ENCODE data around the gene ADAM12. TPM values are rescaled to one million over a fixed set of nuclear protein-coding genes. Genes with fewer than 3 reads are reported as not detected.

The ADAM12 gene
- total RNA-seq, 1 donor from 2014 or later: not detected

DNA sequence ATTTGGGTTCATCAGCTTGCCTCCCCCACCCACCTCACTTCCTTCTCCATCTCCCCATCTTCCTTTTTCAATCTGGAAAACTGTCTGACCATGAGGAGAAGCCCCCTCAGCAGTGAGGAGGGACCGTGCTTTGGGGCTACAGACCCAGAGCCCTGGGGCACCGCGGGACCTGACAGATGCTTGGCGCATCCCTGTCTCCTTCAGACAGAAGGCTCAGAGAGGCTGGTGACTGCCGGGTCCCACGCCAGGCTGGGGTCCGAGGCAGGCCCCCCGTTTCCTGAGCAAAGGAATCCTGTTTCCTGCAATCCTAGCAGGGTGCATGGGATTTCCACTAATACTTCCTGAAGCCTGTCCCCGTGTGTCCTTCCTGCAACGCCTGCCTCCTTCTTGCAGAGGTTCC lies 344.9 kb downstream of the ADAM12 start:
- no peaks in the 10 kb centered on the region for H3K9me3 ChIP-seq
- no peak overlapping the region for H3K27ac ChIP-seq
- DNase-seq (ENCODE audit: low spot score in 2 of 2): no peak
- H3K4me1 ChIP-seq: peaks cover 0 to 5% of the 10 kb centered on the region in 2 donors
- intact Hi-C loops (cut with DNase I): no loop called here
- H3K36me3 ChIP-seq: no peaks in the 10 kb centered on the region
- H3K27me3 ChIP-seq: no peaks in the 10 kb centered on the region
- TF ChIP-seq, protein P1, sequence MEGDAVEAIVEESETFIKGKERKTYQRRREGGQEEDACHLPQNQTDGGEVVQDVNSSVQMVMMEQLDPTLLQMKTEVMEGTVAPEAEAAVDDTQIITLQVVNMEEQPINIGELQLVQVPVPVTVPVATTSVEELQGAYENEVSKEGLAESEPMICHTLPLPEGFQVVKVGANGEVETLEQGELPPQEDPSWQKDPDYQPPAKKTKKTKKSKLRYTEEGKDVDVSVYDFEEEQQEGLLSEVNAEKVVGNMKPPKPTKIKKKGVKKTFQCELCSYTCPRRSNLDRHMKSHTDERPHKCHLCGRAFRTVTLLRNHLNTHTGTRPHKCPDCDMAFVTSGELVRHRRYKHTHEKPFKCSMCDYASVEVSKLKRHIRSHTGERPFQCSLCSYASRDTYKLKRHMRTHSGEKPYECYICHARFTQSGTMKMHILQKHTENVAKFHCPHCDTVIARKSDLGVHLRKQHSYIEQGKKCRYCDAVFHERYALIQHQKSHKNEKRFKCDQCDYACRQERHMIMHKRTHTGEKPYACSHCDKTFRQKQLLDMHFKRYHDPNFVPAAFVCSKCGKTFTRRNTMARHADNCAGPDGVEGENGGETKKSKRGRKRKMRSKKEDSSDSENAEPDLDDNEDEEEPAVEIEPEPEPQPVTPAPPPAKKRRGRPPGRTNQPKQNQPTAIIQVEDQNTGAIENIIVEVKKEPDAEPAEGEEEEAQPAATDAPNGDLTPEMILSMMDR (IDR thresholded peaks at IDR 0.05): no peak
- H3K4me3 ChIP-seq: no peak overlapping the region

DNA sequence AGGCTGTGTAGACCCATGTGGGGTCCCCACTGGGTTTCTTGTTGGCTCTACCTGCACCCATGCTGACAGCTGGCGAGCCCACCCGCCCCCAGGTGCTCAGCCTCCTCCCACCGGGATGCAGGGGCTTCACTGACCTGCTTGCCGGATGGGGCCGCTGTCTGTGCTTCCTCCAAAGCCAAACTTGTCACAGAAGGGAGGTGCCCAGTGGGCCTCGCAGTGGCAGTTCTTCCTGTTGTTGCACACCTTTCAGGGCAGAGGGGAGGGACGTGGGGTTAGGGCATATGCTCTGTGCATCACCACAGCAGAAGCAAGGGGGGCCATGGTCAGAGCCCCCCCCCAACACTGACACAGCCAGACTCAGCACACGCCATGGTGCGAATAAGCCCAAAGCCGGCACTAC lies 345.4 kb downstream of the ADAM12 start:
- intact Hi-C loops (cut with DNase I): no loop called here
- Histone ChIP-seq H3K27ac (peak overlapping the region in 1 of 2 donors; percentile 76), H3K27me3 (no peaks in the 10 kb centered on the region), H3K36me3 (no peaks in the 10 kb centered on the region), H3K9me3 (no peaks in the 10 kb centered on the region), H3K4me3 (no peak overlapping the region), H3K4me1 (peaks cover 0 to 5% of the 10 kb centered on the region in 2 donors)
- no peak for DNase-seq (ENCODE audit: low spot score in 2 of 2)
- TF ChIP-seq, protein P1 (IDR thresholded peaks at IDR 0.05): no peak

DNA sequence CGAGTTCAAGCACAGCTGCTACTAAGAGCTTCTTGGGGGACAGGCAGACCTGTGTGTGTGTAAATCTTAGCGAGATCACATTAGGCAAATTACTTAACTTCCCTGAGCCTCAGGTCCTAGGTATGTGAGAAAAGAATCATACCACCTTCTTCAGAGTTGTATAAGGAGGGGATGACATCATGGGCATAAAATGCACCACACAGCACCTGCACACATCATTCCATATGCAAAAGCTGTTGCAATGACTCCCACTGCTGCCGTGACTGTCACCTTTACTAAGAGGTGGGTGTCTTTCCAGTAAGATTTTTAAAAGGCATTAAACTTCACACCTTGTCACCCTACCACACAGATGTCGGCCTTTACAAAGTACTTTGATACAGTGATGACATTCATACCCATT lies 345.9 kb downstream of the ADAM12 start:
- Histone ChIP-seq H3K4me3 (peak overlapping the region in 1 of 2 donors; percentile 2), H3K9me3 (no peaks in the 10 kb centered on the region), H3K36me3 (no peaks in the 10 kb centered on the region), H3K27ac (peak overlapping the region; percentile 58 to 76), H3K27me3 (no peaks in the 10 kb centered on the region), H3K4me1 (peaks cover 0 to 5% of the 10 kb centered on the region in 2 donors)
- TF ChIP-seq, protein P1 (IDR thresholded peaks at IDR 0.05): no peak
- no peak for DNase-seq (ENCODE audit: low spot score in 2 of 2)
- intact Hi-C loops (cut with DNase I): no loop called here

DNA sequence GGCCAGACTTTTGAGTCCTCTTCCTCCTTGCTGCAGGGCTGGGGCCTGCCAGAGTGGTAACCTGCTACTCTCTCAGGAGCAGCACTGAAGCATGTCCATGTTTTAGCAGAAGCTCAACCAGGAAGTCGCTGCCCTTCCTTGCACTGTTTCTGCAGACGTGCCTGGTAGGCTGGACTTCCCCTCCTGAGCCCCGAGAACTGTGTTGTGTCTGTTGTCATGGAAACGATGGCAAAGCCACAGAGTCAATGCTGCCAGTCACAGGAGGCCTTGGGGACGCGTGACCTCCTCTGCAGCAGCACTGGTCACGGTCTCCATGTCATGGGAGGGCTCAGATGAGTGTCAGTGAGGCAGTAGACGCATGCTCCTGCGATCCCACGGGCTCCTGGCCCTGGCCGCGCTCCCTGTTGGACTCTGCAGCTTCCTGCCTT lies 346.5 kb downstream of the ADAM12 start:
- peak overlapping the region; percentile 62 to 76 for H3K27ac ChIP-seq
- intact Hi-C loops (cut with DNase I): no loop called here
- peak; percentile 89 to 94 for DNase-seq (ENCODE audit: low spot score in 2 of 2)

DNA sequence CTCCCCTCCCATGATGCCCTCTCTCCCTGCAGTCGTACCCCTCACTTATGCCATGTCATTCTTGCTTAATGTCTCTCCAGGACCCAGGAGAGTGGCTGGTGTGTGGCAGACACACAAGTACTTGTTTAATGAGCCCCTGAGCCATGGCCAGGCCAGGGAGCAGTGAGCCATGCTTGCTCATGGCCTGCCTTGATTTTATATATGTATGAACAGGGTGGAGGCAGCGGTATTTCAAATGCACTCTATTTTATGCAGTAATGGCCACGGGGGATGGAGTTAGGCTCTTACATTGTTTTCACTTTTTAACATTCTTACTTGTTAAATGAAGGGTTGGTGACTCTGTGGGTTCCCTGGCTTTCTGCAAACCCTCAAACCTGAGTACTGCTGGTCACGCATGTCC lies 347.2 kb downstream of the ADAM12 start:
- Histone ChIP-seq H3K9me3 (no peaks in the 10 kb centered on the region), H3K4me1 (peaks cover 0 to 5% of the 10 kb centered on the region in 2 donors), H3K36me3 (no peaks in the 10 kb centered on the region), H3K27ac (peak overlapping the region; percentile 62 to 76), H3K27me3 (no peaks in the 10 kb centered on the region), H3K4me3 (no peak overlapping the region)
- intact Hi-C loops (cut with DNase I): no loop called here
- TF ChIP-seq, protein P1 (IDR thresholded peaks at IDR 0.05): no peak
- no peak for DNase-seq (ENCODE audit: low spot score in 2 of 2)

More for the DNA sequence above, 346.5 kb downstream of the ADAM12 start:
- Histone ChIP-seq H3K36me3 (no peaks in the 10 kb centered on the region), H3K27me3 (no peaks in the 10 kb centered on the region), H3K9me3 (no peaks in the 10 kb centered on the region), H3K4me3 (peak overlapping the region in 1 of 2 donors; percentile 2), H3K4me1 (peaks cover 0 to 5% of the 10 kb centered on the region in 2 donors)
- TF ChIP-seq, protein P1 (IDR thresholded peaks at IDR 0.05): no peak

DNA sequence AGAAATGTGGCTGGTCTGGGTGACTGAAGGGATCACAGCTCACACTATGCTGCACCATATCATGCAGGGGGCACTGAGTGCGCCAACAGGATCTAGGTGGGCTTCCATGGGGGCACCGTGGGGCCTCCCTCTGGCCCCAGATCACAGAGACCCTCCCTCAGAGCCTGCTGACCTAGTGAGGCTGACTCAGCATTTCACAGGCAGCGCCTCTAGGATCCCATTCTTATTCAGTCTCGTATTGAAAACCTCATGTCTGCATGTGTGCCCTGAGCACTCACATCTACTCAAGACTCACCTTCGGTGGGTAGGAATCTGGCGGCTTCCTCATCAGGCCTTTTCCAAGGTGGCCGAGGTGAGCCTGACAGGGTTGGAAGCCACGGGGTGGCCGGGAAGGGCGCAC lies 350.3 kb downstream of the ADAM12 start:
- H3K27ac ChIP-seq: no peak overlapping the region
- H3K27me3 ChIP-seq: no peaks in the 10 kb centered on the region
- H3K36me3 ChIP-seq: no peaks in the 10 kb centered on the region
- no peak for DNase-seq (ENCODE audit: low spot score in 2 of 2)
- intact Hi-C loops (cut with DNase I): no loop called here
- peaks cover 0 to 7% of the 10 kb centered on the region in 2 donors for H3K9me3 ChIP-seq
- TF ChIP-seq, protein P1 (IDR thresholded peaks at IDR 0.05): no peak
- no peak overlapping the region for H3K4me3 ChIP-seq
- H3K4me1 ChIP-seq: peaks cover 0 to 5% of the 10 kb centered on the region in 2 donors

Measured in ascending aorta (tissue), 2 donors.